Panc1 (cell line): ENCODE results near the gene BEND3. TPM values are rescaled to one million over a fixed set of nuclear protein-coding genes. Genes with fewer than 3 reads are reported as not detected.
"Not testable (repeated sequence)": the region's sequence is repeated elsewhere in the genome, so short reads cannot be mapped to it uniquely, and the experiment has no call there.

Source experiments
- ATAC-seq: fragments of 200-7000 bp; cut with Tn5 transposase; 2 replicates; pipeline ENCODE4 v1.9.1; 2020; ENCODE audit warnings: mild to moderate bottlenecking, moderate library complexity
- BruUV-seq: library from RNA; stranded (reverse); fragments of 400-500 nt; replicated peaks from 2 replicates; lab custom pipeline; 2021; lab: Mats Ljungman, UMichigan
- CTCF ChIA-PET: fragments of 300-600 bp; sonication (Branson Sonifier 250); formaldehyde crosslinking; loops from one replicate; lab custom pipeline; 2022; ENCODE audit warnings: antibody characterized with exemption; lab: Charles Lee
- POLR2A ChIA-PET: fragments of 300-600 bp; sonication (Branson Sonifier 250); formaldehyde crosslinking; loops from one replicate; lab custom pipeline; 2022; ENCODE audit warnings: antibody characterized with exemption; lab: Charles Lee
- DNase-seq: peaks from one replicate; pipeline ENCODE4 v3.0.0-alpha.2; 2010; ENCODE audit warnings: low read depth, low spot score
- H3K27ac ChIP-seq: 2 replicates; pipeline ENCODE4 v1.5.1; 2011; ENCODE audit warnings: mild to moderate bottlenecking, low read length, inconsistent platforms
- H3K27me3 ChIP-seq: fragments of 200-500 bp; sonication (Bioruptor generic); 2 replicates; pipeline ENCODE4 v1.6.0; 2014; ENCODE audit warnings: low read length, inconsistent platforms; ENCODE audit not compliant: control insufficient read depth, insufficient read depth
- H3K36me3 ChIP-seq: fragments of 200-500 bp; sonication (Bioruptor generic); 2 replicates; pipeline ENCODE4 v1.5.1; 2014; ENCODE audit warnings: inconsistent platforms, mild to moderate bottlenecking, low read length, moderate library complexity; ENCODE audit not compliant: control insufficient read depth, insufficient read depth
- H3K4me1 ChIP-seq: 2 replicates; pipeline ENCODE4 v1.5.1; 2011; ENCODE audit warnings: inconsistent platforms, mild to moderate bottlenecking, low read length, moderate library complexity; ENCODE audit not compliant: control insufficient read depth, insufficient read depth
- H3K4me3 ChIP-seq, 2 experiments: 2 replicates each; pipeline ENCODE4 v1.5.1; 2011 to 2012; ENCODE audit warnings: low read depth in 2 of 2, low read length in 2 of 2, mild to moderate bottlenecking in 2 of 2, inconsistent platforms in 1 of 2, moderate library complexity in 1 of 2
- H3K9me3 ChIP-seq: fragments of 200-500 bp; sonication (Bioruptor generic); 2 replicates; pipeline ENCODE4 v1.5.1; 2014; ENCODE audit warnings: low read depth, mild to moderate bottlenecking, inconsistent platforms, low read length, moderate library complexity; ENCODE audit not compliant: control insufficient read depth, insufficient read depth
- POLR2AphosphoS5 ChIP-seq: IDR thresholded peaks from 2 replicates; pipeline ENCODE4 v1.6.1; 2012; ENCODE audit warnings: mild to moderate bottlenecking, low read depth, low read length, moderate library complexity
- SIN3A ChIP-seq: IDR thresholded peaks from 2 replicates; pipeline ENCODE4 v1.6.1; 2012; ENCODE audit warnings: low read depth, mild to moderate bottlenecking, low read length, moderate library complexity, borderline replicate concordance; ENCODE audit not compliant: insufficient read depth
- TCF7L2 ChIP-seq: IDR thresholded peaks from 2 replicates; pipeline ENCODE4 v1.6.1; 2011; ENCODE audit warnings: mild to moderate bottlenecking, low read depth, low read length, inconsistent platforms
- in situ Hi-C: cut with HindIII; loops from 2 replicates; pipeline ENCODE4 v1.10.0; 2016; ENCODE audit warnings: low sequenced_read_pairs, low pct_unique_long_range_greater_than_20kb
- intact Hi-C: fragments of 100-400 bp; cut with micrococcal nuclease; formaldehyde crosslinking; loops from one replicate; pipeline ENCODE4 v1.10.0; 2022; ENCODE audit not compliant: unreplicated experiment
- total RNA-seq: library from RNA; stranded (reverse); gene quantifications from one replicate; pipeline ENCODE4 v1.2.1, GENCODE V29; 2021; ENCODE audit not compliant: unreplicated experiment
- TF ChIP-seq, protein P1 (sequence below), 2 experiments: IDR thresholded peaks; 2 replicates each; pipeline ENCODE4 v1.6.1; 2011 to 2012; ENCODE audit warnings: low read depth in 2 of 2, control low read depth in 1 of 2, low read length in 1 of 2, mild to moderate bottlenecking in 1 of 2, moderate library complexity in 1 of 2; ENCODE audit not compliant: insufficient read depth in 1 of 2
- TF ChIP-seq, protein P2 (sequence below): fragments of 450-650 bp; IDR thresholded peaks from 2 replicates; pipeline ENCODE4 v1.5.1; 2017; ENCODE audit warnings: mild to moderate bottlenecking

BEND3 gene
- total RNA-seq, 1 experiment from 2014 or later = 9.9 TPM

DNA sequence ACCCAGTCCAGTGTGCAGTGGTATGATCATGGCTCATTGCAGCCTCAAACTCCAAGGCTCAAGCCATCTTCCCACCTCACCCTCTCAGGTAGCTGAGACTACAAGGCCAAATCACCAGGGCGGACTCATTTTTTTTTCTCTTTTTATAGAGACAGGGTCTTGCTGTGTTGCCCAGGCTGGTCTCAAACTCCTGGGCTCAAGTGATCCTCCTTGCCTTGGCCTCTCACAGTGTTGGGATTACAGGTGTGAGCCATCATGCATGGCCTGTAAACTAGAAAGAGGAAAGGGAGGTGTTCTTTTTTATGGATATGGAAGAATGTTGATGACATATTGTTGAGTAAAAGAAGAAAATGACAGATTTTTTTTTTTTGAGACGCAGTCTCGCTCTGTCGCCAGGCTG is 5.1 kb upstream of the BEND3 start:
- Histone ChIP-seq H3K9me3 (no peaks in the 10 kb centered on the region), H3K4me3 (no peak overlapping the region), H3K27ac (no peak overlapping the region), H3K4me1 (peaks cover 9% of the 10 kb centered on the region), H3K36me3 (no peaks in the 10 kb centered on the region), H3K27me3 (no peaks in the 10 kb centered on the region)
- in situ Hi-C loops (no loop called here), intact Hi-C loops (no loop called here)
- BruUV-seq = no TSS peak
- ATAC-seq (no peak), DNase-seq (no peak)
- ChIA-PET POLR2A (interaction anchor here (0.7 kb wide), 1 partner anchor 208 kb away, joined by 4 read pairs; no protein-coding TSS in a partner anchor), CTCF (interaction anchor here (0.6 kb wide), 1 partner anchor 850 kb away, joined by 4 read pairs; no protein-coding TSS in a partner anchor)
- TF ChIP-seq, protein P1, sequence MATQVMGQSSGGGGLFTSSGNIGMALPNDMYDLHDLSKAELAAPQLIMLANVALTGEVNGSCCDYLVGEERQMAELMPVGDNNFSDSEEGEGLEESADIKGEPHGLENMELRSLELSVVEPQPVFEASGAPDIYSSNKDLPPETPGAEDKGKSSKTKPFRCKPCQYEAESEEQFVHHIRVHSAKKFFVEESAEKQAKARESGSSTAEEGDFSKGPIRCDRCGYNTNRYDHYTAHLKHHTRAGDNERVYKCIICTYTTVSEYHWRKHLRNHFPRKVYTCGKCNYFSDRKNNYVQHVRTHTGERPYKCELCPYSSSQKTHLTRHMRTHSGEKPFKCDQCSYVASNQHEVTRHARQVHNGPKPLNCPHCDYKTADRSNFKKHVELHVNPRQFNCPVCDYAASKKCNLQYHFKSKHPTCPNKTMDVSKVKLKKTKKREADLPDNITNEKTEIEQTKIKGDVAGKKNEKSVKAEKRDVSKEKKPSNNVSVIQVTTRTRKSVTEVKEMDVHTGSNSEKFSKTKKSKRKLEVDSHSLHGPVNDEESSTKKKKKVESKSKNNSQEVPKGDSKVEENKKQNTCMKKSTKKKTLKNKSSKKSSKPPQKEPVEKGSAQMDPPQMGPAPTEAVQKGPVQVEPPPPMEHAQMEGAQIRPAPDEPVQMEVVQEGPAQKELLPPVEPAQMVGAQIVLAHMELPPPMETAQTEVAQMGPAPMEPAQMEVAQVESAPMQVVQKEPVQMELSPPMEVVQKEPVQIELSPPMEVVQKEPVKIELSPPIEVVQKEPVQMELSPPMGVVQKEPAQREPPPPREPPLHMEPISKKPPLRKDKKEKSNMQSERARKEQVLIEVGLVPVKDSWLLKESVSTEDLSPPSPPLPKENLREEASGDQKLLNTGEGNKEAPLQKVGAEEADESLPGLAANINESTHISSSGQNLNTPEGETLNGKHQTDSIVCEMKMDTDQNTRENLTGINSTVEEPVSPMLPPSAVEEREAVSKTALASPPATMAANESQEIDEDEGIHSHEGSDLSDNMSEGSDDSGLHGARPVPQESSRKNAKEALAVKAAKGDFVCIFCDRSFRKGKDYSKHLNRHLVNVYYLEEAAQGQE (IDR thresholded peaks at IDR 0.05; ENCODE audit: insufficient read depth in 1 of 2, low read depth in 2 of 2, low read length in 1 of 2) = no peak
- TF ChIP-seq POLR2AphosphoS5 (no peak), TCF7L2 (no peak), SIN3A (no peak)
- TF ChIP-seq, protein P2, sequence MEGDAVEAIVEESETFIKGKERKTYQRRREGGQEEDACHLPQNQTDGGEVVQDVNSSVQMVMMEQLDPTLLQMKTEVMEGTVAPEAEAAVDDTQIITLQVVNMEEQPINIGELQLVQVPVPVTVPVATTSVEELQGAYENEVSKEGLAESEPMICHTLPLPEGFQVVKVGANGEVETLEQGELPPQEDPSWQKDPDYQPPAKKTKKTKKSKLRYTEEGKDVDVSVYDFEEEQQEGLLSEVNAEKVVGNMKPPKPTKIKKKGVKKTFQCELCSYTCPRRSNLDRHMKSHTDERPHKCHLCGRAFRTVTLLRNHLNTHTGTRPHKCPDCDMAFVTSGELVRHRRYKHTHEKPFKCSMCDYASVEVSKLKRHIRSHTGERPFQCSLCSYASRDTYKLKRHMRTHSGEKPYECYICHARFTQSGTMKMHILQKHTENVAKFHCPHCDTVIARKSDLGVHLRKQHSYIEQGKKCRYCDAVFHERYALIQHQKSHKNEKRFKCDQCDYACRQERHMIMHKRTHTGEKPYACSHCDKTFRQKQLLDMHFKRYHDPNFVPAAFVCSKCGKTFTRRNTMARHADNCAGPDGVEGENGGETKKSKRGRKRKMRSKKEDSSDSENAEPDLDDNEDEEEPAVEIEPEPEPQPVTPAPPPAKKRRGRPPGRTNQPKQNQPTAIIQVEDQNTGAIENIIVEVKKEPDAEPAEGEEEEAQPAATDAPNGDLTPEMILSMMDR = no peak

DNA sequence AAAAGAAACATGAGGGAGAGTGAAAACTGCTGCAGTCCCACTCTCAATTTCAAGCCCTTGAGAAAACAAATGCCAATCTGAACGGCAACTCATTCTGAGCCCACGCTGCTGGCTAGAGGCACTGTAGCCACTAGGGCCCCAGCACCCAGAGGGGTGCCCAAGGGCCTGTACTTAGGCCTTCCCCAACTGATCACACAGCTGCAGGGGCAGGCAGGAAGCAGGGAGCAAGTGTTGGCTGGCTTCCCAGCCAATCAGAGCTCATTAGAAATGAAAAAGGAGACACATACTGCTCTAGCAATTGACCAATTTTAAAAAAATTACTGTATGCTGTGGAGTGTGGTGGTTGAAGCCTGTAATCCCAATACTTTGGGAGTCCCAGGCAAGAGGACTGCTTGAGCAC is 3.7 kb upstream of the BEND3 start:
- in situ Hi-C loops (no loop called here), intact Hi-C loops (loop anchor here (10.0 kb wide), 1 partner anchor 444 kb away; no protein-coding TSS in a partner anchor)
- CTCF ChIA-PET = interaction anchor here (0.7 kb wide), 1 partner anchor 776 kb away, joined by 5 read pairs; no protein-coding TSS in a partner anchor
- Histone ChIP-seq H3K27me3 (no peaks in the 10 kb centered on the region), H3K27ac (no peak overlapping the region), H3K9me3 (no peaks in the 10 kb centered on the region), H3K4me1 (peaks cover 9% of the 10 kb centered on the region), H3K36me3 (no peaks in the 10 kb centered on the region), H3K4me3 (no peak overlapping the region)
- BruUV-seq = no TSS peak
- TF ChIP-seq, protein P2 = no peak
- no peak for TF ChIP-seq POLR2AphosphoS5
- no peak for TF ChIP-seq TCF7L2
- TF ChIP-seq, protein P1 (IDR thresholded peaks at IDR 0.05; ENCODE audit: insufficient read depth in 1 of 2, low read depth in 2 of 2, low read length in 1 of 2) = no peak
- TF ChIP-seq SIN3A = no peak
- ATAC-seq (no peak), DNase-seq (no peak)
- POLR2A ChIA-PET = no interaction called here

DNA sequence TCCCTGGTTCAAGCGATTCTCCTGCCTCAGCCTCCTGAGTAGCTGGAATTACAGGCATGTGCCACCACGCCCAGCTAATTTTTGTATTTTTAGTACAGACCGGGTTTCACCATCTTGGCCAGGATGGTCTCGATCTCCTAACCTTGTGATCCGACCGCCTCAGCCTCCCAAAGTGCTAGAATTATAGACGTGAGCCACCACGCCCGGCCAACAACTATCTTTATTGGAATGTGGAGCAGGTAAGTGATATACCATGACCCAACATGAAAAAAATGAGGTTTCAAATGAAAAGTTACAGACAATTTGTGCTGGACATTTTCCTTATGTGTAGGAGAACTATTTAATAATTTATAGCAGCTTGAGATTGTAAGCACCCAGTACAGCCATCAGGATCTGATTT is 3.2 kb upstream of the BEND3 start:
- intact Hi-C loops = loop anchor here (10.0 kb wide), 1 partner anchor 444 kb away; no protein-coding TSS in a partner anchor
- H3K9me3 ChIP-seq, in situ Hi-C loops, H3K36me3 ChIP-seq, H3K4me3 ChIP-seq, ATAC-seq, CTCF ChIA-PET, DNase-seq, BruUV-seq, H3K27ac ChIP-seq, H3K27me3 ChIP-seq: not testable (repeated sequence)
- H3K4me1 ChIP-seq = peaks cover 14% of the 10 kb centered on the region
- POLR2A ChIA-PET = interaction anchor here (0.6 kb wide), 1 partner anchor 357 kb away, joined by 7 read pairs; no protein-coding TSS in a partner anchor
